Embryonic facial prominence (tissue), 1 donor: ENCODE data around the gene ALOX12.

ENCODE experiments used
- DNase-seq: peaks from one replicate; pipeline ENCODE4 v3.0.0-alpha.2; 2016; ENCODE audit errors: extremely low spot score

The ALOX12 gene

GRCh38 chr17:7001318-7001961 lies 5.6 kb downstream of the ALOX12 start:
- DNase-seq: no peak

DNA sequence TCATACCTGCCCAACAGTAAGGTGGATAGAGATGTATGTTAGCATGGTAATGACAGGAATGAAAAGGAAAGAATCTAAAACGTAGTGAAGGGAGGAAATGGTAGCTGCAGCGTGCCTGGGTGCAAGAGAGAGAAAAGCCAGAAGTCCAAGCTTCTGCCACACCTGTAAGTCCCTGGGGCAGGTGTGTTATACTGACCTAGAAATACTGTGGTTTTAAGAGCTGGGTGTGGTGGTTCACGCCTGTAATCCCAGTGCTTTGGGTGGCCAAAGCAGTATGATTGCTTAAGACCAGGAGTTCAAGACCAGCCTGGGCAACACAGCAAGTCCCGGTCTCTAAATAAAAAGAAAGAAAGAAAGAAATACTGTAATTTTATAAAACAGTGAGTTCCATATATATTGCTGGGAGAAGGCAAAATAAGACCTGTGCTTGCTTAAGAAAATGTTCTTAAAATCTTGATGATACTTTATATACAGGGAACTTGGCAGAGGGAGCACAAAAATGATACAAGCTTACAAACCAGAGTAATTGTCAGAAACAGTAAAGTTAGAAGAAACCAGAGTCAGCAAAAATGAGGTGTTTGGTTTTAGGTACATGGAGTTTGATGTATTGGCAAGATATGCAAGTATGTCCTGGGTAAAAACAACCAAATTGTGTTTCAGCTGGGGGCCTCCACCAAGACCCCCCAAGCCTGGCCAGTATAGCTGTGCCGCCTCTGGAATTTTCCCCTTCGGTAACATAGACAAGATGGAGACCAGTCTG lies 6.6 kb downstream of the ALOX12 start:
- no peak for DNase-seq

GRCh38 chr17:7003745-7004144 lies 7.9 kb downstream of the ALOX12 start:
- no peak for DNase-seq

DNA sequence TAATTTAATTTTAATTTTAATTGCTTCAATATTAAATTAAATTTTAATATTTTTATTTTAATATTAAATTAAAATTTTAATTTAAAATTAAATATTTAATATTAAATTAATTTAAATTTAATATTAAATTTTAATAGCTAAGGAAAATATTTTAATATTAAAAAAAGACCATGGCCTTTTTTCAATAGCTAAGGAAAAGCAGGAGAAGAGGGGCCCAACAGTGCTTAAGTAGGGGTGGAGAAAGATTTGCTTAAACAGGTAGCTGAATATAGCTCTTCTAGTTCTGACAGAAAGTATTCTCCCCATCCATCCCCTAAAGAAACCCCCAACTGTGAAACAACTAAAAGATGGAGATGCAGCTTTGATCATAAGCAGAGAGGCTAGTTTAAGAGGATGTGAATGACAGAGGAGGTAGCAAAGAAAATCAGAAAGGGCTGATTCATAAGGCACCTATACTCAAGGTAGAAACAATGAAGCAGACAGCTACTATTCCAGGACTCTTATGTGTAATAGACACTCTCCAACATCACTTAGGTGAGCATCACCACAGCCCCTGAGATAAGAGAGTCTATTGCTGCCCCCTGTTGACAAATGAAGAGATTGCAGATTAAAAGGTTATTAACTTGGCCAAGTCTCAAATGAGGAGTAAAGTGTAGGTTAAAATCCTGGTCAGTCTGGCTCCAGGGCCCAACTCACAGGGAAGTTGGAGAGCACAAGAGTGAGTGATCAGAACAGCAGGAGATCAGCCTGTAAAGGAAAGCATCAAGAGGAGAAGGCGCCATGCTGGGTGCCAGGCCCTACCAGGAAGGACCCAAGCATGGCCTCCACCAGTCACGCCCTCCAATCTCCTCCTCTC lies 8.8 kb downstream of the ALOX12 start:
- DNase-seq: peak; percentile 17

DNA sequence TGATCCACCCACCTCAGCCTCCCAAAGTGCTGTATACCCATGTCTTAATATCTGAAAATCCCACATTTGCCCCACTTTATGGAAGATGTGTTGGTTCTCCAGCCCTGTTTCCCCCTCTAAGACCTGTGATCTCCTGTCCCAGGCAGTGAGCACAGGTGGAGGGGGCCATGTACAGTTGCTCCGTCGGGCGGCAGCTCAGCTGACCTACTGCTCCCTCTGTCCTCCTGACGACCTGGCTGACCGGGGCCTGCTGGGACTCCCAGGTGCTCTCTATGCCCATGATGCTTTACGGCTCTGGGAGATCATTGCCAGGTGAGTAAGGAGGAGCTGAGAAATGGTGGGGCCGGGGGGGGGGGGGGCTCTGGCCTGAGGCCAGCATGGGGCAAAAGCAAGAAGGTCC lies 9.9 kb downstream of the ALOX12 start:
- DNase-seq: no peak

- no peak for DNase-seq
Observed at GRCh38 chr17:7007143-7007542, 11.3 kb downstream of the ALOX12 start.

DNA sequence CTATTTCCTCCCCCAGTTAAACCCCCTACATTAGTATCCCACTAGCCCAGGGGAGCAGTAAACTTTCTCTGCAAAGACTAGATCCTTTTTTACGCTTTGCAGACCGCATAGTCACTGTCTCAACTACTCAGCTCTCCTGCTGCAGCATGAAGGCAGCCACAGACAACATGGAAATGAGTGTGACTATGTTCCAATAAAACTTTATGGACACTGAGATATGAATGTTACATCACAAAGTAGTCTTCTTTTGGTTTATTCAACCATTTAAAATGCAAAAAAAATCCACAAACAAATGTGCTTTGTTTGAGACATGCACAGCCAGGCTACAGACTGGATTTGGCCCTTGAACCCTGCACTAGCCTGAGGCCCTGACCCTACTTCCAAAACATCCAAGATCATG lies 14.7 kb downstream of the ALOX12 start:
- no peak for DNase-seq

- DNase-seq: no peak
Observed at GRCh38 chr17:7011415-7011814, 15.6 kb downstream of the ALOX12 start.

DNA sequence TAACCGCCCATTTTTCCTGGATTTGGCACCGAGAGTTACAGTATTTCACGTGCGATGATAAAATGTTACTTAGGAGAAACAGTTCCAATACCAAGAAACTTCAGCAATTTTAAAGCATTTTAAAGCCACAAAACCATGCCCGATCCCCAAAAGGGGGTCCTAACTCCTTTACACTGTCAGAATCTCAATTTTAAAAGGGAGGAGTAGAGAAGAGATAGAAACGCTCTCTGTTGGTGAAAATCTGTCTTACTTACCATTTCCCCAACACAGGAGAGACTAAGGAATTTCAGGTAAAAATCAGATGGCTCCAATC lies 16.0 kb downstream of the ALOX12 start:
- DNase-seq: no peak

GRCh38 chr17:7014261-7014994 lies 18.6 kb downstream of the ALOX12 start:
- peak; percentile 93 for DNase-seq

DNA sequence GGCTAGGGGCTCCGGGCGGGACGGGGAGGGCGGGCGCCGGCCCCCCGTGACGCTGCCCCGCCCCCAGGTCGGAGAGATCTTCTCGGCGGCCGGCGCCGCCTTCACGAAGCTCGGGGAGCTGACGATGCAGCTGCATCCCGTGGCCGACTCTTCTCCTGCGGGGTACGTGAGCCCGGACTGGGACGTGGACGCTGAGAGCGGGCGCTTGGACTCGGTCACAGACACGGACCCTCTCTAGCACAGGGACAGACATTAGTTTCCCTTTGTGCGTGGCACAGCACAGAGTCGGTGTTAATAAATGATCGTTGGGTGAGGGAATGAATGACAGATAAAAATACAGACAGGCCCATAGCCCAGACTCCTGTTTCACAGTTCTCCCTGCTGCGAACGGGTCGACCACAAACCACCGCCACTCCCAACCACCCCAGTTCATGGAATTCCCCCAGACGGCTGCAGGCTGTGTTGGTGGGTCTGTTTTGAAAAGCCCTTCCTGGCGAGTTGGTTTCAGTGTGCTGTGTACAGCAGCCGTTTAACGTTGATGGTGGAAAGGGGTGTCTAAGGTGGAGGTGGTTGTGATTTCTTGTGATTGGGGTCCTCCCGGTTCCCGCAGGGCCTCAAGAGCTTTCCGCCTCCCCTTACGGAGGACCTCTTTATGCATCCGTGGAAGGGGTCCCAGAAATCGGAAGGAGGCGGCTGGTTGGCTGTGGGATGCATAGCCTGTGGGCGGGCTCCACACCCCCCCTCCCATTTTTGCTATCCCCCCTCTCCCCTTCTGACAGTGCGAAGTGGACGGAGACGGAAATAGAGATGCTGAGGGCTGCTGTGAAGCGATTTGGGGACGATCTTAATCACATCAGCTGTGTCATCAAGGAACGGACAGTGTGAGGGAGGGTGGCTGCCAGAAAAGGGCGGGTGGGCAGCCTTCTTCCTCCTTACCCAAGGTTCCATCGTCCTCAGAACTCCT lies 19.4 kb downstream of the ALOX12 start:
- peak; percentile 36 for DNase-seq

DNA sequence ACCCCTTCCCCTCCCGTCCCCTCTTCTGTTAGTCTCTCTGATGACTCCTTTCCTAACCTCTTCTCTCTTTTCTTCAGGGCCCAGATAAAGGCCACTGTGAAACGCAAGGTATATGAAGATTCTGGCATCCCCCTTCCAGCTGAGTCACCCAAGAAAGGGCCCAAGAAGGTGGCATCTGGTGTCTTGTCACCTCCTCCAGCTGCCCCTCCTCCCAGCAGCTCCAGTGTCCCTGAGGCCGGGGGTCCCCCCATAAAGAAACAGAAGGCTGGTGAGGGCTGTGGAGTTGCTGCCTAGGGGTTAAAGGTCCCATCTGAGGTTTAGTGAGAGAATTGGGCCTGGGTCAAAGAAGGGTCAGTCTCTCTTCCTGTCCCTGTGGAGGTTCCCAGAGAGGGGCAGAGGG lies 20.6 kb downstream of the ALOX12 start:
- DNase-seq: no peak

DNA sequence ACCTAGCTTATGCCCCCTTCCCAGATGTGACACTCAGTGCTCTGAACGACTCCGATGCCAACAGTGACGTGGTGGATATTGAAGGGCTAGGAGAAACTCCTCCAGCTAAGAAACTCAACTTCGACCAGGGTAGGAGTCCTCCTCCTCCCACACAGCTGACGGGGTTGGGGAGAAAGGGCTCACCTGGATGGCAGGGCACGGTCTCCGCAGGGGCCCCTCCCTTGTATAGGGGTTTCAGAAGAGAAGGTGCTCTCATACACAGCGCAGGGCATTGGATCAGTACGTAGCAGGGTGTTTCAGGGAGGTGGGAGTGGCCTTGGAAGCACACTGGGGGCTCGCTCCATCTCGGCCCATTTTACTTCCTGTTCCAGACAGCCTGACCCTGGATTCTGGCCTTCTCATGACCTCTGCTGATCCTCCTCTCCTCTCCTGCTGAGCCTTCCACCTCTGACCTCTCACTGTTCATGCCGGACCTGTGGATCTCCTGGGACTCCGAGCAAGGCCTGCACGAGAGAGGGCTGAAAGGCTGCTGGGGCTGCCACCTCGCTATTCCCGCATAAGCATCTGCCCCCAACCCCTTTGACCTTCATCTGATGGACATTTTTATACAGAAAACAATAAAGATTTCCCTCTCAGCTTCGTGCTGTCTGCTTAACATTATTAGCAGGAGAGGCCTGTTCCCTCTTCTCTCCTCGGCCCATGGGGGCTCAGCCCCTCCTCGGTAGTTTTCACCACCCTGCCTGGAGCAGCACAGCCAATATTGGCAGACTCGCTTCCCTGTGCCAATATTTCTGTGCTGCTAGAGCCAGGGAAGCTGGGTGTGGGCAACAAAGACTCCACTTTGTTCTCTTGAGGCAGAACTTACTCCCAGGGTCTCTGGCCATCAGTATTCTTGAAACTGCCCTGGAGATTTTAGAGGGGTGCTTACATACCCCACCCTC lies 21.3 kb downstream of the ALOX12 start:
- DNase-seq: no peak

- DNase-seq: no peak
Observed at GRCh38 chr17:7017827-7018200, 22.0 kb downstream of the ALOX12 start.

DNA sequence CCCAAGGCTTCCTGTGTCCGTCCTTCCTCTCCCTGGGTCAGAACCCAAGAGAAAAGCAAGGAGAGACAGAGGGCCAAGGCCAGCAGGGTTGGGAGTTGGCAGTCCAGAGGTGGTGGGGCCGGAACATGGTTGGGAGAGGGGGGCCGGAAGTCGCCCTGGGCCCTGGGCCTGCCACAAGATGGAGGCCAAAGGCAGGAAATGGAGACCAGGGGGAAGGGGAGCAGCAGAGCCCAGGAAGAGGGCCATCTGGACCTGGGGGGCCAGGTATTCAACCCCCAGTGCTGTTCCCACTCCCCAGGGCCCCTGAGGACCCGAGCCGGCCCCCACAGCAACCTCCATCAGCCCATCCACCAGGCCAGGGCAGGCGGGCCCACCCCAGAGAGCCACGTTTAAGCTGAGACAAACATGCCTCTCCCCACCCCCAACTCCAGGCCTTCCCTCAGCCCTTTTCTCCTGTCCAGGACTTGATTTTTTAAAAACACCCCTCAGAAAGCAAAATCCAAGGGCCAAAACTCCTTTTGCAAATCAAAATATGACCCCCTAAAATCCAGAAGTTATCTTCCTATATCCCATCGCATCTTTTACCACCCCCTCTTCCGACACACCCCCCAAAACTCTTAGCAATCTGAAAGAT lies 22.6 kb downstream of the ALOX12 start:
- DNase-seq: no peak

- DNase-seq: no peak
Observed at GRCh38 chr17:7019367-7019766, 23.5 kb downstream of the ALOX12 start.

DNA sequence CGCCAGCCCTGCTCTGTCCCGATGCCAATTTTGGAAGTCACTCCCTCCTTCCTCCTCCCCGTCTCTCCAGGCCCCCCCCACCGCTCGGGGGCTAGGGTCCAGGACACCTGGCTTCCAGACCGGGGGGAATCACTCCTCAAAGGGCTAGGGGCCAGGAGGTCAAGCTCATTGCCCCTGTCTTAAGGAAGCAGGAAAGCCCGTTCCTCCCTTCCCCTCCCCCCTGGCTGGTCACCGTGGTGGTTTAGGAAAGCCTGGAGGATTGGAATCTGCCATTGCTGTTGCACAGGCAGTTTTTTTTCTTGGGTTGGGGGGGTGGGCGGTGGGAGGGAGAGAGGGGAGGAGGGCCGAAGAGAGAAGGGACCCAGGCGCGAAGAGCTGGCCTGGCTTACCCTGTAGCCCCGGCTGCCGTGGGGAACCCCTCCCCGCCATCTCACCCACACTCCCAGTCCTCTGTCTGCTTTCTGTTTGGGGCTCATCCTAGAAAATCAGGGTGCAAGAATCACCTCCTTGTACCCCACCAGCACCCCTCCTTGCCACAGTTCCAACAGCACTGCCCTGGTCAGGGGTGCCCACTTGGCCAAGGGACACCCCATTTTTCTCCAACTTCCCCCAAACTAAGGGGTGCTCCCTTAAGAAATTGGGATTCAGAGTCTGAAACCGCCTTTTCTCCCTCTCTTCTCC lies 24.1 kb downstream of the ALOX12 start:
- DNase-seq: no peak

GRCh38 chr17:7020894-7021664 lies 25.2 kb downstream of the ALOX12 start:
- DNase-seq: no peak
